ENCODE measurements around the gene PKLR. TPM values are rescaled to one million over a fixed set of nuclear protein-coding genes. Genes with fewer than 3 reads are reported as not detected.

PKLR gene
- polyA plus RNA-seq, 1 of the 3 experiments (the other 2 are of a cell fraction) = not detected

DNA sequence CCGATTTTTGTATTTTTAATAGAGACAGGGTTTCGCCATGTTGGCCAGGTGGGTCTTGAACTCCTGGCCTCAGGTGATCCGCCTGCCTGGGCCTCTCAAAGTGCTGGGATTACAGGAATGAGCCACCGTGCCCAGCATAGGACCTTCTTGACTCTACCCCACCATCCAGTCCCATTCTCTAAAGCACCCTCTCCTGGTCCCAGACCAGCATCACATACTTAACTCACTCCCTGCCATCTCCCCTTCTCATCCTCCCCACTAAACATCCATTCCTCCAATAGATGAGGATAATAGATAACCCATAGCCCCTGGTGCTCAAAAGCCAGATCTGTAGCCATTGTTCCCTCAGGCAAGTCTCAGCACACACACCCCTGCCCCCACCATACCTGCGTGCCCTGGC is 48.0 kb downstream of the PKLR start:
- 87% methylated on average over 4 of the region's 5 CpGs for WGBS (ENCODE audit: low lambda C conversion rate)
- CTCF ChIA-PET = interaction anchor here (3.3 to 13.3 kb wide), 3 partner anchors 7 to 72 kb away, joined by 51 to 184 read pairs (median 66); partner anchors contain the start of genes FDPS, RUSC1 and SCAMP3
- Histone ChIP-seq H2AFZ (ENCODE audit: low read depth) (no peak overlapping the region), H4K20me1 (ENCODE audit: insufficient read depth) (no peaks in the 10 kb centered on the region), H3K27ac (ENCODE audit: low read depth in 2 of 2, low read length in 1 of 2) (peak overlapping the region in 1 of 2 experiments; percentile 93; a peak in 2 of 4 replicates), H3K4me3 (ENCODE audit: low read depth in 2 of 2, low read length in 1 of 2) (peak overlapping the region; percentile 79 to 82), H3K9me2 (no peaks in the 10 kb centered on the region), H3K9ac (peak overlapping the region; percentile 77; the same call in 1 of the 2 replicates), H3K9me3 (no peaks in the 10 kb centered on the region), H3K79me2 (ENCODE audit: insufficient read depth) (peaks cover 23% of the 10 kb centered on the region), H3K4me1 (ENCODE audit: control insufficient read depth in 1 of 2, insufficient read depth in 2 of 2, low read depth in 1 of 2, low read length in 1 of 2) (peaks cover 0 to 20% of the 10 kb centered on the region in 2 experiments; a peak in 1 of 4 replicates), H3K27me3 (ENCODE audit: insufficient read depth) (no peaks in the 10 kb centered on the region), H3K36me3 (replicated peaks in 1 of 2; ENCODE audit: control insufficient read depth in 1 of 2, insufficient read depth in 2 of 2, low read length in 1 of 2) (peaks cover 9 to 25% of the 10 kb centered on the region in 2 experiments), H3K4me2 (peak overlapping the region; percentile 100), H3F3A (replicated peaks; ENCODE audit: insufficient read depth) (peaks cover 34% of the 10 kb centered on the region)
- DNase-seq = peak; percentile 46
- POLR2A ChIA-PET = interaction anchor here (2.9 kb wide), 1 partner anchor 9 kb away, joined by 11 read pairs; the partner anchor contains the start of gene SCAMP3
- TF ChIP-seq RXRA (IDR thresholded peaks at IDR 0.05; ENCODE audit: borderline replicate concordance, low read depth) (no peak), SIN3A (IDR thresholded peaks at IDR 0.05; ENCODE audit: borderline replicate concordance, low read depth, low read length) (no peak), MXI1 (IDR thresholded peaks at IDR 0.05; ENCODE audit: low read depth, low read length) (no peak), PBX3 (IDR thresholded peaks at IDR 0.05) (no peak), EZH2phosphoT487 (IDR thresholded peaks at IDR 0.05; ENCODE audit: borderline replicate concordance, low read depth) (no peak), ZBTB33 (IDR thresholded peaks at IDR 0.05; ENCODE audit: borderline replicate concordance, low read depth) (no peak), NFIC (IDR thresholded peaks at IDR 0.05; ENCODE audit: borderline replicate concordance) (no peak), FOSL2 (IDR thresholded peaks at IDR 0.05; ENCODE audit: borderline replicate concordance, low read depth) (no peak), NRF1 (IDR thresholded peaks at IDR 0.05; ENCODE audit: low read depth, low read length) (no peak), EP300 (IDR thresholded peaks at IDR 0.05; ENCODE audit: borderline replicate concordance in 1 of 2, low read depth in 1 of 2, low read length in 1 of 2) (no peak), YY1 (IDR thresholded peaks at IDR 0.05; ENCODE audit: low read depth) (no peak)
- TF ChIP-seq, protein P1, sequence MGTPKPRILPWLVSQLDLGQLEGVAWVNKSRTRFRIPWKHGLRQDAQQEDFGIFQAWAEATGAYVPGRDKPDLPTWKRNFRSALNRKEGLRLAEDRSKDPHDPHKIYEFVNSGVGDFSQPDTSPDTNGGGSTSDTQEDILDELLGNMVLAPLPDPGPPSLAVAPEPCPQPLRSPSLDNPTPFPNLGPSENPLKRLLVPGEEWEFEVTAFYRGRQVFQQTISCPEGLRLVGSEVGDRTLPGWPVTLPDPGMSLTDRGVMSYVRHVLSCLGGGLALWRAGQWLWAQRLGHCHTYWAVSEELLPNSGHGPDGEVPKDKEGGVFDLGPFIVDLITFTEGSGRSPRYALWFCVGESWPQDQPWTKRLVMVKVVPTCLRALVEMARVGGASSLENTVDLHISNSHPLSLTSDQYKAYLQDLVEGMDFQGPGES (IDR thresholded peaks at IDR 0.05; ENCODE audit: low read depth, low read length) = no peak
